Liver (tissue), 3 donors: ENCODE data around the gene PHF20.

ENCODE experiments used
- CTCF ChIP-seq: fragments of 150-350 bp; IDR thresholded peaks from 2 replicates; pipeline ENCODE4 v1.5.1; 2017; ENCODE audit warnings: improper control_type of control experiment, low read depth, low read length; ENCODE audit not compliant: missing input control
- FOXA1 ChIP-seq: IDR thresholded peaks from 2 replicates; pipeline ENCODE4 v1.6.1; 2016; ENCODE audit warnings: antibody characterized with exemption
- REST ChIP-seq: IDR thresholded peaks from 2 replicates; pipeline ENCODE4 v1.6.1; 2016; ENCODE audit warnings: antibody characterized with exemption, mild to moderate bottlenecking
- RXRA ChIP-seq, 2 donors: IDR thresholded peaks; 2 replicates each; pipeline ENCODE4 v1.6.1; 2017 to 2018; ENCODE audit warnings: antibody characterized with exemption in 2 of 2, mild to moderate bottlenecking in 1 of 2
- SP1 ChIP-seq: IDR thresholded peaks from 2 replicates; pipeline ENCODE4 v1.6.1; 2018; ENCODE audit warnings: antibody characterized with exemption, mild to moderate bottlenecking
- donor health status: healthy.
- donor health status: healthy.

- TF ChIP-seq RXRA (IDR thresholded peaks at IDR 0.05) = no peak
- TF ChIP-seq SP1 = no peak
- no peak for TF ChIP-seq CTCF
- no peak for TF ChIP-seq REST
- no peak for TF ChIP-seq FOXA1
These were observed 68.1 kb downstream of the PHF20 start for GRCh38 chr20:35839904-35840303.
